ENCODE results near the gene GPR83. TPM values are rescaled to one million over a fixed set of nuclear protein-coding genes. Genes with fewer than 3 reads are reported as not detected.

The GPR83 gene
- total RNA-seq, 2 donors from 2014 or later: 0.13 to 0.26 TPM

DNA sequence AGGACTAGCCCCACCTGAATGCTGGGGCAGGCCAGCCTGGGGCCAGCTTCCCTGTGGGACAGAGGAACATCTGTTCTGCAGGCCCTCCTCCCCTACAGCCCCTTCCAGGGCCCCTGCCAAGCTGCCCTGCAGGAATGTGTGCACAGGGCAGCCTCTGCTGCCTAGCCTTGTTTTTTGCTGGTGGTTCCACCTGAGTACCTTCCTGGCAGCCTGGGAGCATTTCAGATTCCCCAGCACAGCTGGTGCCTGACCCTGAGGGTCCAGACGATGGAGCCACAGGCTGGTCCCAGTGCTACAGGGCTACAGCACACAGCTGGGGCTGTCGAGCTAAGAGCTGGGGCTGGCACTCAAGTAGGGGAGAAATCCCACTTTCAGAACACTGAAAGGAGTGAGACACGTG lies 22.3 kb upstream of the GPR83 start:
- H3K36me3 Mint-ChIP-seq (ENCODE audit: low read depth): peaks cover 41% of the 10 kb centered on the region
- Histone ChIP-seq H3K9me3 (ENCODE audit: control insufficient read depth, low read length) (peaks cover 7% of the 10 kb centered on the region), H3K27me3 (ENCODE audit: control insufficient read depth, insufficient read depth, low read length, poor library complexity, severe bottlenecking) (no peaks in the 10 kb centered on the region), H3K36me3 (ENCODE audit: control insufficient read depth, insufficient read depth, low read length) (peaks cover 30% of the 10 kb centered on the region), H3K27ac (ENCODE audit: low read depth, low read length) (no peak overlapping the region), H3K4me1 (ENCODE audit: control insufficient read depth, insufficient read depth, low read length) (no peaks in the 10 kb centered on the region), H3K4me3 (ENCODE audit: low read length) (no peak overlapping the region), H3K9ac (ENCODE audit: extremely low read depth, low read length, poor library complexity, severe bottlenecking) (no peak overlapping the region)
- TF ChIP-seq, protein P1, sequence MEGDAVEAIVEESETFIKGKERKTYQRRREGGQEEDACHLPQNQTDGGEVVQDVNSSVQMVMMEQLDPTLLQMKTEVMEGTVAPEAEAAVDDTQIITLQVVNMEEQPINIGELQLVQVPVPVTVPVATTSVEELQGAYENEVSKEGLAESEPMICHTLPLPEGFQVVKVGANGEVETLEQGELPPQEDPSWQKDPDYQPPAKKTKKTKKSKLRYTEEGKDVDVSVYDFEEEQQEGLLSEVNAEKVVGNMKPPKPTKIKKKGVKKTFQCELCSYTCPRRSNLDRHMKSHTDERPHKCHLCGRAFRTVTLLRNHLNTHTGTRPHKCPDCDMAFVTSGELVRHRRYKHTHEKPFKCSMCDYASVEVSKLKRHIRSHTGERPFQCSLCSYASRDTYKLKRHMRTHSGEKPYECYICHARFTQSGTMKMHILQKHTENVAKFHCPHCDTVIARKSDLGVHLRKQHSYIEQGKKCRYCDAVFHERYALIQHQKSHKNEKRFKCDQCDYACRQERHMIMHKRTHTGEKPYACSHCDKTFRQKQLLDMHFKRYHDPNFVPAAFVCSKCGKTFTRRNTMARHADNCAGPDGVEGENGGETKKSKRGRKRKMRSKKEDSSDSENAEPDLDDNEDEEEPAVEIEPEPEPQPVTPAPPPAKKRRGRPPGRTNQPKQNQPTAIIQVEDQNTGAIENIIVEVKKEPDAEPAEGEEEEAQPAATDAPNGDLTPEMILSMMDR (conservative IDR thresholded peaks at IDR 0.05): no peak
- no peak for DNase-seq
- H3K9me3 Mint-ChIP-seq: peaks cover 6% of the 10 kb centered on the region
- no peak overlapping the region for H3K27ac Mint-ChIP-seq
- H3K4me3 Mint-ChIP-seq: no peak overlapping the region
- no peaks in the 10 kb centered on the region for H3K4me1 Mint-ChIP-seq
- 83 to 94% methylated on average over 2 to 3 of the region's 3 CpGs for WGBS, 2 experiments (ENCODE audit: insufficient coverage in 1 of 2, insufficient read length in 1 of 2)
- no peaks in the 10 kb centered on the region for H3K27me3 Mint-ChIP-seq (ENCODE audit: insufficient read depth)

DNA sequence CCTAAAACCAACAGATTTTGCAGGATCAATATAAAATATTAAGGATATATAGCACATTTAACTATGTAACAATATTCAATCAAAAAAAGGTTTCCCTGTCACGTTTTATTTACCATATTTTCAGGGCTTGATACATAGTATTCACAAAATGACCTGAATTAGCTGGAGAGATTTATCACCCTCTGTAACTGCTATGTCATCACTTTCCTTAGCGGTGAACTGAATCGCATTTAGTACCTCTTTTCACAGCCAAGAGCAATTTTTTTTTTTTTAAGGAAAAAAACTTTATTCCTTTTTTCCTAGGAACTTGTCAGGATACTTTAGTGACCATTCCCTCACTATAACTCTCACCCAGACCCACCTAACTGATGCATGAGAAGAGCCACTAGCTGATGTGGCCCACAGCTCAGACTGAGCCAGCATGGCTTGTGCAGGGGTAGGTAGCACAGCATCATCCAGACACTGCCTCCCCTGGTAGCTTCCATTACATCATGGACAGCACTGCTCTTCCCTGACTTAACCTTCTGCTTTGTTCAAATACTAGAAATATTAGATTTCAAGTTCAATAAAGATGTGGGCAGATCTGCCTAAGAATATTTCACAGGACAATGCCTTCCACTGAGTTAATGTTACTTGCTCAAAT lies 17.0 kb upstream of the GPR83 start:
- Mint-ChIP-seq H3K36me3 (ENCODE audit: low read depth) (peaks cover 21% of the 10 kb centered on the region), H3K27me3 (ENCODE audit: insufficient read depth) (no peaks in the 10 kb centered on the region), H3K4me3 (no peak overlapping the region), H3K9me3 (no peaks in the 10 kb centered on the region), H3K27ac (no peak overlapping the region), H3K4me1 (no peaks in the 10 kb centered on the region)
- Histone ChIP-seq H3K4me3 (ENCODE audit: low read length) (no peak overlapping the region), H3K27me3 (ENCODE audit: control insufficient read depth, insufficient read depth, low read length, poor library complexity, severe bottlenecking) (no peaks in the 10 kb centered on the region), H3K36me3 (ENCODE audit: control insufficient read depth, insufficient read depth, low read length) (peaks cover 21% of the 10 kb centered on the region), H3K27ac (ENCODE audit: low read depth, low read length) (no peak overlapping the region), H3K9me3 (ENCODE audit: control insufficient read depth, low read length) (no peaks in the 10 kb centered on the region), H3K9ac (ENCODE audit: extremely low read depth, low read length, poor library complexity, severe bottlenecking) (no peak overlapping the region), H3K4me1 (ENCODE audit: control insufficient read depth, insufficient read depth, low read length) (no peaks in the 10 kb centered on the region)
- TF ChIP-seq, protein P1 (conservative IDR thresholded peaks at IDR 0.05): no peak
- 86 to 99% methylated on average over 3 of the region's 3 CpGs for WGBS, 2 experiments (ENCODE audit: insufficient coverage in 1 of 2, insufficient read length in 1 of 2)
- DNase-seq: no peak

DNA sequence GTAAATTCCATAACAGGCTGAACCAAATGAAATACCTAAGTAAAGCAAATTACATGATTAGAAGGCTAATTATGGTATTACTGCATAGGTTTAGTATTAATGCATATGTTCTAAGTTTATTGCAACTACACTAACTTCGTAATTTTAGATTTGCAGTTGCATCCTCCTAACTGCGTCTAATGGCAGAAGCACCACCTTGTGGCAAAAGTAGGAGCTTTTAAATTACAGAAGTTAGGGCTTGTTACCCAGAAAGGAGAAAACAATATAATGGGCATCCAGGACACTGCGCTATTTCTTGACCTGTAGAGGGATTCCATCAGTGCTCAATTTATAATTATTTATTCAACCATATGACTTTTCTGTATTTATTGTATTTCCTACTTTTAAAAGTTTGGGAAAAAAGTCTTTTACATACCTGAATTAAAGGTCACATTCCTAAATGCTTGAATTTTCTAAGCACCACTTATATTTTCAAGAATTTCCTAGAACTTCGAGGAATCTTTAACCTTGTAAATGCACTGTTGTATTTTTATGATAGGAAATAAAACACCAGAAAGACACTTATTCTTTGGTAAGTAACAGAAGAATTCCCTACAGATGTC lies 16.3 kb upstream of the GPR83 start:
- H3K27ac Mint-ChIP-seq: no peak overlapping the region
- H3K9me3 Mint-ChIP-seq: no peaks in the 10 kb centered on the region
- DNase-seq: no peak
- Histone ChIP-seq H3K4me3 (ENCODE audit: low read length) (no peak overlapping the region), H3K4me1 (ENCODE audit: control insufficient read depth, insufficient read depth, low read length) (no peaks in the 10 kb centered on the region), H3K36me3 (ENCODE audit: control insufficient read depth, insufficient read depth, low read length) (peaks cover 21% of the 10 kb centered on the region), H3K9me3 (ENCODE audit: control insufficient read depth, low read length) (no peaks in the 10 kb centered on the region), H3K9ac (ENCODE audit: extremely low read depth, low read length, poor library complexity, severe bottlenecking) (no peak overlapping the region), H3K27ac (ENCODE audit: low read depth, low read length) (no peak overlapping the region), H3K27me3 (ENCODE audit: control insufficient read depth, insufficient read depth, low read length, poor library complexity, severe bottlenecking) (no peaks in the 10 kb centered on the region)
- WGBS, 2 experiments (ENCODE audit: insufficient coverage in 1 of 2, insufficient read length in 1 of 2): 63 to 84% methylated on average over 1 to 3 of the region's 4 CpGs
- H3K27me3 Mint-ChIP-seq (ENCODE audit: insufficient read depth): no peaks in the 10 kb centered on the region
- TF ChIP-seq, protein P1 (conservative IDR thresholded peaks at IDR 0.05): peak; percentile 80
- H3K4me3 Mint-ChIP-seq: no peak overlapping the region
- no peaks in the 10 kb centered on the region for H3K4me1 Mint-ChIP-seq
- peaks cover 16% of the 10 kb centered on the region for H3K36me3 Mint-ChIP-seq (ENCODE audit: low read depth)
